Sigmoid colon (tissue), 7 donors: ENCODE measurements around the gene SAPCD1. TPM values are rescaled to one million over a fixed set of nuclear protein-coding genes. Genes with fewer than 3 reads are reported as not detected.

Experiments used
- DNase-seq: peaks from one replicate; pipeline ENCODE4 v3.0.0-alpha.2; 2019
- H3K27ac ChIP-seq, 4 donors: fragments of 200-600 bp; sonication (generic); one replicate each; pipeline ENCODE4 v1.5.1; 2016 to 2019; ENCODE audit warnings: mild to moderate bottlenecking in 1 of 4
- H3K27me3 ChIP-seq, 3 donors: fragments of 200-600 bp; sonication (generic); one replicate each; pipeline ENCODE4 v1.5.1; 2019; ENCODE audit warnings: mild to moderate bottlenecking in 1 of 3
- H3K36me3 ChIP-seq, 4 donors: fragments of 200-600 bp; sonication (generic); one replicate each; pipeline ENCODE4 v1.5.1; 2016 to 2019
- H3K4me1 ChIP-seq, 4 donors: fragments of 200-600 bp; sonication (generic); one replicate each; pipeline ENCODE4 v1.5.1; 2017 to 2019
- H3K4me3 ChIP-seq, 4 donors: fragments of 200-600 bp; sonication (generic); one replicate each; pipeline ENCODE4 v1.5.1; 2017 to 2019; ENCODE audit warnings: mild to moderate bottlenecking in 2 of 4, moderate library complexity in 1 of 4
- H3K9me3 ChIP-seq, 4 donors: fragments of 200-600 bp in 3 of 4; sonication (generic) in 3 of 4; one replicate each; pipeline versions ENCODE4 v1.5.1 to v1.6.1; 2013 to 2019
- EP300 ChIP-seq, 4 donors: sonication (generic); formaldehyde crosslinking; IDR thresholded peaks; one replicate each; pipeline ENCODE4 v1.6.1; 2017; ENCODE audit warnings: antibody characterized with exemption in 4 of 4
- POLR2A ChIP-seq, 2 donors: fragments of 450-650 bp; IDR thresholded peaks; one replicate each; pipeline ENCODE4 v1.6.1; 2016; ENCODE audit warnings: antibody characterized with exemption in 2 of 2, mild to moderate bottlenecking in 2 of 2, moderate library complexity in 2 of 2
- POLR2AphosphoS5 ChIP-seq, 4 donors: sonication (generic); formaldehyde crosslinking; IDR thresholded peaks; one replicate each; pipeline ENCODE4 v1.6.1; 2017; ENCODE audit warnings: antibody characterized with exemption in 4 of 4
- WGBS, 2 donors: extraction: QIAGEN DNeasy Blood & Tissue Kit; methylation state at CpG; one replicate each; pipeline ENCODE4 v1.1.7; 2013; 5-methylcytosine and 5-hydroxymethylcytosine counted together
- intact Hi-C: fragments of 100-400 bp; cut with DNase I; formaldehyde crosslinking; loops from one replicate; pipeline ENCODE4 v1.15.1; 2023
- polyA plus RNA-seq, 3 donors: library from polyadenylated mRNA; stranded (reverse); fragments of 200-250 nt; gene quantifications; one replicate each; pipeline ENCODE4 v1.2.3, GENCODE V29; 2013
- total RNA-seq, 4 donors: library from RNA; depleted of rRNA; stranded (reverse); fragments of >200 nt; gene quantifications; one replicate each; pipeline ENCODE4 v1.1.0, GENCODE V29; 2016
- TF ChIP-seq, protein P1 (sequence below), 4 experiments: fragments of 450-650 bp in 3 of 4; fragments of 200-600 bp in 1 of 4; IDR thresholded peaks; one replicate each; pipeline ENCODE4 v1.5.1; 2016 to 2019; ENCODE audit warnings: antibody characterized with exemption in 4 of 4, mild to moderate bottlenecking in 3 of 4, moderate library complexity in 2 of 4
- donor health status: healthy with polysubstance abuse.
- donor health status: Bipolar disorder and iron deficiency.
- donor health status: healthy.

The SAPCD1 gene
- total and polyA plus RNA-seq, 7 donors: 1.2 to 8.7 (median 4.2) TPM; not detected in 2

DNA sequence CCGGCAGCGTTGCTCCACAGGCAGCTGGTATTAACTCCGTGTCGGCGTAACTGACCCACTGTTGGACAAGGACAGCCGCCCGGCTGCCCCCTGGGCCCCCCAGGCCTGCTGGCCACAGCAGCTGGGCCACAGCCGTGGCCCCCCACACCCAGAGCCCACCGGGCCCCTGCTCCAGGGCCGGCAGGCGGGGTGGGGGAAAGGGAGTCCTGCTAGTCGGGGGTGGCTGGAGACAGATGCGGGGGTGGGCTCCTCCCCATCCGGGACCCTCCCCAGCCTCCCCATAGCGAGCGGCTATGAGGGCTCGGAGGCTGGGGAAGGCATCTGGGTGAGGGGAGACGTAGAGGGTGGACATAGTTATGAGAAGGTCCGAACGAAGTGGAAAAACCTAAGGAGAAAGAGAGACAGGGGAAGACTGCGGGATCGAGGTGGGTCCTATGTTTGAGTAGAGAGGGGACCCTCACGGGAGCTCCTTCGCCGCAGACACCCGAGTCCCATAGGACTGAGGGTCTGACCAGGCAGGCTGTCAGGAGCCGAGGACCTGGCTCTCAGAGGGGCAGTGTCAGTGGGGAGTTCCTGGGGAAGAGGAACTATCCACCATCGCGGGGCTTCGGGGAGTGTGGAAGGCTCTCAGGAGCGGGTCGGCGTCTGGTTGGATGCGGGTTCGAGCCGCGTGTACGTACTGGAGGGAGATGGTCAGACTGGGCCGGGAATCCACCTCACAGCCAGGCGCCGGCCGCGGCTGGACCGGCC, 32.6 kb downstream of the SAPCD1 start:
- Histone ChIP-seq H3K4me1 (peaks cover 0 to 22% (median 17%) of the 10 kb centered on the region in 4 donors), H3K9me3 (no peaks in the 10 kb centered on the region), H3K36me3 (peaks cover 0 to 35% (median 2%) of the 10 kb centered on the region in 4 donors), H3K27me3 (no peaks in the 10 kb centered on the region), H3K27ac (peak overlapping the region; percentile 90 to 94 (median 91)), H3K4me3 (peak overlapping the region; percentile 80 to 97 (median 90))
- no peak for TF ChIP-seq POLR2A (IDR thresholded peaks at IDR 0.05)
- no peak for TF ChIP-seq EP300 (IDR thresholded peaks at IDR 0.05)
- TF ChIP-seq, protein P1, sequence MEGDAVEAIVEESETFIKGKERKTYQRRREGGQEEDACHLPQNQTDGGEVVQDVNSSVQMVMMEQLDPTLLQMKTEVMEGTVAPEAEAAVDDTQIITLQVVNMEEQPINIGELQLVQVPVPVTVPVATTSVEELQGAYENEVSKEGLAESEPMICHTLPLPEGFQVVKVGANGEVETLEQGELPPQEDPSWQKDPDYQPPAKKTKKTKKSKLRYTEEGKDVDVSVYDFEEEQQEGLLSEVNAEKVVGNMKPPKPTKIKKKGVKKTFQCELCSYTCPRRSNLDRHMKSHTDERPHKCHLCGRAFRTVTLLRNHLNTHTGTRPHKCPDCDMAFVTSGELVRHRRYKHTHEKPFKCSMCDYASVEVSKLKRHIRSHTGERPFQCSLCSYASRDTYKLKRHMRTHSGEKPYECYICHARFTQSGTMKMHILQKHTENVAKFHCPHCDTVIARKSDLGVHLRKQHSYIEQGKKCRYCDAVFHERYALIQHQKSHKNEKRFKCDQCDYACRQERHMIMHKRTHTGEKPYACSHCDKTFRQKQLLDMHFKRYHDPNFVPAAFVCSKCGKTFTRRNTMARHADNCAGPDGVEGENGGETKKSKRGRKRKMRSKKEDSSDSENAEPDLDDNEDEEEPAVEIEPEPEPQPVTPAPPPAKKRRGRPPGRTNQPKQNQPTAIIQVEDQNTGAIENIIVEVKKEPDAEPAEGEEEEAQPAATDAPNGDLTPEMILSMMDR (IDR thresholded peaks at IDR 0.05): no peak
- no peak for TF ChIP-seq POLR2AphosphoS5 (IDR thresholded peaks at IDR 0.05)
- WGBS, 2 donors: 1% methylated on average over 44 of the region's 44 CpGs
- intact Hi-C loops: loop anchor here (2.0 to 5.0 kb wide), 2 partner anchors 54 to 88 kb away; partner anchors contain the start of genes LY6G6F and MSH5
- no peak for DNase-seq

DNA sequence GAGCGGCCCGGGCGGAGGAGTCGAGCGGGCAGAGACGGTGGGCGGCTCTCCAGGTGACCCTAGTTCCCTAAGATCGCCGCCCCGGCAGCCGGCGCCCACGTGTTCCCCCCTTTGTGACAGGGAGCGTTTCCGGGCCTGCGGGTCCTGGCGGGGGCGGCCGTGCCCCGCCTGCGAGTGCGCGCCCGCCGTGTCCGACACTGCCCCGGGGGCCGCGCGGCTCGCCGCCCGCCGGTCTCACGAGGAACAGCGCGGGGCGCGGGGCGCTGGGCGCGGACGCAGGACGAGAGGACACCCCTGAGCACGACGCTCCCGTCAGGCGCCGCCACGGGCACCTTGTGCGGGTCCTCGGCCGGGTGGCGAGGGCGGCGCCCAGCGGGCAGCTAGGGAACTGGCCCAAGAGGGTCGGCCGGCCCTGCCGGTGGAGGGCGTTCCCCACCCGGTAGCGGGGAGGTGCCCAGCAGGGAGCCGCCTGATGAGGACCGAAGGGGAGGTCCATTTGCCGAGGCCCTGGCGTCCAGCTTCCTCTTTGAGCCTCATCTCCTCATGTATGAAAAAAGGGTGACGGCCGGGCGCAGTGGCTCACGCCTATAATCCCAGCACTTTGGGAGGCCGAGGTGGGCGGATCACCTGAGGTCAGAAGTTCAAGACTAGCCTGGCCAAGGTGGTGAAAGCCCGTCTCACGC, 33.3 kb downstream of the SAPCD1 start, which contains the start of gene VARS1:
Gene VARS1 (minus strand): TSS at position 137 of the 683 bp plus-strand sequence. CDS start 535 bp downstream, outside the sequence.
- H3K9me3 ChIP-seq: no peaks in the 10 kb centered on the region
- H3K27me3 ChIP-seq: no peaks in the 10 kb centered on the region
- TF ChIP-seq POLR2AphosphoS5 (IDR thresholded peaks at IDR 0.05) (peak; percentile 36 to 78 (median 62)), EP300 (IDR thresholded peaks at IDR 0.05) (peak in 1 of 4 donors; percentile 3), POLR2A (IDR thresholded peaks at IDR 0.05) (peak in 1 of 2 donors; percentile 35)
- TF ChIP-seq, protein P1 (IDR thresholded peaks at IDR 0.05): peak; percentile 52 to 72 (median 72)
- H3K36me3 ChIP-seq: peaks cover 0 to 28% (median 2%) of the 10 kb centered on the region in 4 donors
- intact Hi-C loops: loop anchor here (1.0 to 2.0 kb wide), 2 partner anchors 35 to 55 kb away; partner anchors contain the start of gene MSH5
- 0 to 1% methylated on average over 75 of the region's 75 CpGs for WGBS, 2 donors
- H3K27ac ChIP-seq: peak within 1 kb of the TSS; percentile 90 to 94 (median 91)
- peak within 1 kb of the TSS; percentile 80 to 97 (median 90) for H3K4me3 ChIP-seq
- peaks cover 0 to 22% (median 17%) of the 10 kb centered on the region in 4 donors for H3K4me1 ChIP-seq
- peak; percentile 96 for DNase-seq

DNA sequence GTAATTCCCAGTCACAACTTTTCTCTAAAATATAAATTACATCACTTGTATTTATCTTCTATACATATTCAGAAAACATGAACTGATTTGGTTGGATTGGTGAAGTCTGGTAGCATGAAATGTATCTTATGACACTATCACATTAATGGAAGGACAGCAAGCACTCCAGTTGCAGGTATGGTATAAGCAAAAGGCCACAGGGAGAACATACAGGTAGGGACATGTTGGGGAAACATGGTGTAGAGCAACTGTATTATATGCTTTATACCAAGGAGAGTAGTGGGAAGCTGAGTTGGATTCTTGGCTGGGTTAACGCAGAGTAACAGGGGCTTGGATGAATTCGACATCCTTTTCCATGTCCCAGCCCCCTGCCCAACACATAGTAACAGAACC, 34.5 kb downstream of the SAPCD1 start:
- H3K9me3 ChIP-seq: no peaks in the 10 kb centered on the region
- 88 to 92% methylated on average over 2 of the region's 2 CpGs for WGBS, 2 donors
- no peak overlapping the region for H3K4me3 ChIP-seq
- peaks cover 0 to 26% (median 0%) of the 10 kb centered on the region in 4 donors for H3K36me3 ChIP-seq
- H3K27ac ChIP-seq: peak overlapping the region; percentile 90 to 94 (median 91)
- TF ChIP-seq EP300 (IDR thresholded peaks at IDR 0.05) (no peak), POLR2AphosphoS5 (IDR thresholded peaks at IDR 0.05) (no peak)
- H3K4me1 ChIP-seq: peaks cover 0 to 22% (median 17%) of the 10 kb centered on the region in 4 donors
- no peak for DNase-seq
- intact Hi-C loops: loop anchor here (1.0 kb wide), 1 partner anchor 33 kb away; no protein-coding TSS in a partner anchor
- H3K27me3 ChIP-seq: no peaks in the 10 kb centered on the region

DNA sequence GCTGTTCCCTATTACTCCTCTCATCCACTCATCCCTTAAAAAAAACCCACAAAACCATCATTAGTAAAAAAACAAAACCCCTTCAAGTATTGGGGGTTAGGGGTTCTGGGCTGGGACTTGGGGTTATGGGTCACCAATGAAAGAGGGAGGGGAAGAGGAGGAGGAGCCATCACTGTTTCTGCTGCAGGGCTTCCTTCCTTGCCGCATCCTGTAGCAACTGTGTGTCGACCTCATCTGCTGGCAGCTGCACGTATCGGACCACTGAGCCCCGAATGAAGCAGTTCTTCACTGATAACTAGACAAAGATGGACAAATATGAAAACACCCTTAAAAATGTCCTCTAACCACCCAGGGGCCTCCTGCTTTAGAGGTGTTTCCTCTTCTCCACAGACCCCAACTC, 35.1 kb downstream of the SAPCD1 start:
- WGBS, 2 donors: 37 to 70% methylated on average over 5 of the region's 5 CpGs
- Histone ChIP-seq H3K4me1 (peaks cover 0 to 22% (median 17%) of the 10 kb centered on the region in 4 donors), H3K4me3 (no peak overlapping the region), H3K27ac (peak overlapping the region in 1 of 4 donors; percentile 94), H3K27me3 (no peaks in the 10 kb centered on the region), H3K9me3 (no peaks in the 10 kb centered on the region), H3K36me3 (peaks cover 0 to 26% (median 0%) of the 10 kb centered on the region in 4 donors)
- no peak for DNase-seq
- intact Hi-C loops: no loop called here
- TF ChIP-seq POLR2A (IDR thresholded peaks at IDR 0.05): no peak
- TF ChIP-seq, protein P1 (IDR thresholded peaks at IDR 0.05): no peak
- no peak for TF ChIP-seq EP300 (IDR thresholded peaks at IDR 0.05)
- TF ChIP-seq POLR2AphosphoS5 (IDR thresholded peaks at IDR 0.05): no peak
